Activated naive CD4-positive, alpha-beta T cell treated with anti-CD3 and anti-CD28 coated beads, Interleukin-2, amount 10 ng/mL, durations not matched to agents 5 hours and 36 hours (primary cell): ENCODE results near the gene FBLN5. TPM values are rescaled to one million over a fixed set of nuclear protein-coding genes. Genes with fewer than 3 reads are reported as not detected.

Experiments used
- total RNA-seq, 2 experiments: library from RNA; stranded (reverse); gene quantifications; one replicate each; pipeline ENCODE4 v1.2.3, GENCODE V29; 2021

The FBLN5 gene, protein sequence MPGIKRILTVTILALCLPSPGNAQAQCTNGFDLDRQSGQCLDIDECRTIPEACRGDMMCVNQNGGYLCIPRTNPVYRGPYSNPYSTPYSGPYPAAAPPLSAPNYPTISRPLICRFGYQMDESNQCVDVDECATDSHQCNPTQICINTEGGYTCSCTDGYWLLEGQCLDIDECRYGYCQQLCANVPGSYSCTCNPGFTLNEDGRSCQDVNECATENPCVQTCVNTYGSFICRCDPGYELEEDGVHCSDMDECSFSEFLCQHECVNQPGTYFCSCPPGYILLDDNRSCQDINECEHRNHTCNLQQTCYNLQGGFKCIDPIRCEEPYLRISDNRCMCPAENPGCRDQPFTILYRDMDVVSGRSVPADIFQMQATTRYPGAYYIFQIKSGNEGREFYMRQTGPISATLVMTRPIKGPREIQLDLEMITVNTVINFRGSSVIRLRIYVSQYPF
- total RNA-seq: 1 to 10 TPM; 3.8 to 3.9 TPM

GRCh38 chr14:91947475-91948184 lies at the start of gene FBLN5:
Gene FBLN5 (minus strand): TSS chr14:91947694. CDS start chr14:91947229, 465 bp downstream.

GRCh38 chr14:91867316-91867988 lies 80.0 kb downstream of the FBLN5 start, which contains the start of gene TC2N:
Gene TC2N (minus strand): TSS chr14:91867536. CDS start chr14:91813769, 53,767 bp downstream.

Other genes starting within 250 kb of the FBLN5 start
- 1 to 10 TPM; 3.3 to 3.5 TPM for gene CATSPERB, start 215.6 kb downstream of the FBLN5 start, total RNA-seq
- gene TC2N, start 80.2 kb downstream of the FBLN5 start, total RNA-seq: 100 to 1,000 TPM; 195 to 207 TPM
- gene TRIP11, start 92.4 kb upstream of the FBLN5 start, total RNA-seq: 10 to 100 TPM; 36.6 to 45.8 TPM
- 10 to 100 TPM; 31.5 to 32.1 TPM for gene ATXN3, start 158.9 kb upstream of the FBLN5 start, total RNA-seq
- gene NDUFB1, start 174.0 kb upstream of the FBLN5 start, total RNA-seq: 100 to 1,000 TPM; 140 to 152 TPM
- 10 to 100 TPM; 71.5 to 73.6 TPM for gene CPSF2, start 174.3 kb upstream of the FBLN5 start, total RNA-seq